Activated CD8-positive, alpha-beta memory T cell treated with anti-CD3 and anti-CD28 coated beads, Interleukin-2, amount 50 U/mL, for 1 hour (primary cell): ENCODE data around the gene CEL.
"Not testable (repeated sequence)": the region's sequence is repeated elsewhere in the genome, so short reads cannot be mapped to it uniquely, and the experiment has no call there.

Source experiments
- DNase-seq: peaks from one replicate; pipeline ENCODE4 v3.0.0-alpha.2; 2020; ENCODE audit errors: extremely low read depth

The CEL gene

DNA sequence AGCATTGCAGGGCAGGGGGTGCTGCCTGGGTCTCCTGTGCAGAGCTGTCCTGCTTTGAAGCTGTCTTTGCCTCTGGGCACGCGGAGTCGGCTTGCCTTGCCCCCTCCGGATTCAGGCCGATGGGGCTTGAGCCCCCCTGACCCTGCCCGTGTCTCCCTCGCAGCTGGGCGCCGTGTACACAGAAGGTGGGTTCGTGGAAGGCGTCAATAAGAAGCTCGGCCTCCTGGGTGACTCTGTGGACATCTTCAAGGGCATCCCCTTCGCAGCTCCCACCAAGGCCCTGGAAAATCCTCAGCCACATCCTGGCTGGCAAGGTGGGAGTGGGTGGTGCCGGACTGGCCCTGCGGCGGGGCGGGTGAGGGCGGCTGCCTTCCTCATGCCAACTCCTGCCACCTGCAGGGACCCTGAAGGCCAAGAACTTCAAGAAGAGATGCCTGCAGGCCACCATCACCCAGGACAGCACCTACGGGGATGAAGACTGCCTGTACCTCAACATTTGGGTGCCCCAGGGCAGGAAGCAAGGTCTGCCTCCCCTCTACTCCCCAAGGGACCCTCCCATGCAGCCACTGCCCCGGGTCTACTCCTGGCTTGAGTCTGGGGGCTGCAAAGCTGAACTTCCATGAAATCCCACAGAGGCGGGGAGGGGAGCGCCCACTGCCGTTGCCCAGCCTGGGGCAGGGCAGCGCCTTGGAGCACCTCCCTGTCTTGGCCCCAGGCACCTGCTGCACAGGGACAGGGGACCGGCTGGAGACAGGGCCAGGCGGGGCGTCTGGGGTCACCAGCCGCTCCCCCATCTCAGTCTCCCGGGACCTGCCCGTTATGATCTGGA is 2.7 kb downstream of the CEL start:
- DNase-seq = no peak

DNA sequence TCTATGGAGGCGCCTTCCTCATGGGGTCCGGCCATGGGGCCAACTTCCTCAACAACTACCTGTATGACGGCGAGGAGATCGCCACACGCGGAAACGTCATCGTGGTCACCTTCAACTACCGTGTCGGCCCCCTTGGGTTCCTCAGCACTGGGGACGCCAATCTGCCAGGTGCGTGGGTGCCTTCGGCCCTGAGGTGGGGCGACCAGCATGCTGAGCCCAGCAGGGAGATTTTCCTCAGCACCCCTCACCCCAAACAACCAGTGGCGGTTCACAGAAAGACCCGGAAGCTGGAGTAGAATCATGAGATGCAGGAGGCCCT is 3.2 kb downstream of the CEL start:
- DNase-seq = no peak

- no peak for DNase-seq
Observed at GRCh38 chr9:133066181-133066983, 4.6 kb downstream of the CEL start.

DNA sequence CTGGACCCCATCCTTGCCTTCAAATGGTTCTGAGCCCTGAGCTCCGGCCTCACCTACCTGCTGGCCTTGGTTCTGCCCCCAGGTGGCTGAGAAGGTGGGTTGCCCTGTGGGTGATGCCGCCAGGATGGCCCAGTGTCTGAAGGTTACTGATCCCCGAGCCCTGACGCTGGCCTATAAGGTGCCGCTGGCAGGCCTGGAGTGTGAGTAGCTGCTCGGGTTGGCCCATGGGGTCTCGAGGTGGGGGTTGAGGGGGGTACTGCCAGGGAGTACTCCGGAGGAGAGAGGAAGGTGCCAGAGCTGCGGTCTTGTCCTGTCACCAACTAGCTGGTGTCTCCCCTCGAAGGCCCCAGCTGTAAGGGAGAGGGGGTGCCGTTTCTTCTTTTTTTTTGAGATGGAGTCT is 5.2 kb downstream of the CEL start:
- no peak for DNase-seq

DNA sequence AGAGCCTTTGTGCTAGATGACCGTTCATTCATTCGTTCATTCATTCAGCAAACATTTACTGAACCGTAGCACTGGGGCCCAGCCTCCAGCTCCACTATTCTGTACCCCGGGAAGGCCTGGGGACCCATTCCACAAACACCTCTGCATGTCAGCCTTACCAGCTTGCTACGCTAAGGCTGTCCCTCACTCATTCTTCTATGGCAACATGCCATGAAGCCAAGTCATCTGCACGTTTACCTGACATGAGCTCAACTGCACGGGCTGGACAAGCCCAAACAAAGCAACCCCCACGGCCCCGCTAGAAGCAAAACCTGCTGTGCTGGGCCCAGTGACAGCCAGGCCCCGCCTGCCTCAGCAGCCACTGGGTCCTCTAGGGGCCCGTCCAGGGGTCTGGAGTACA is 6.0 kb downstream of the CEL start:
- DNase-seq = no peak

- DNase-seq = not testable (repeated sequence)
Observed at GRCh38 chr9:133068431-133068830, 6.7 kb downstream of the CEL start.

- not testable (repeated sequence) for DNase-seq
Observed at GRCh38 chr9:133070500-133070961, 8.8 kb downstream of the CEL start.

GRCh38 chr9:133070985-133071384 is 9.2 kb downstream of the CEL start:
- not testable (repeated sequence) for DNase-seq

- no peak for DNase-seq
Observed at GRCh38 chr9:133071484-133072150, 9.8 kb downstream of the CEL start.

- not testable (repeated sequence) for DNase-seq
Observed at GRCh38 chr9:133072210-133072609, 10.4 kb downstream of the CEL start.

GRCh38 chr9:133073086-133074014 is 11.6 kb downstream of the CEL start:
- DNase-seq = no peak

DNA sequence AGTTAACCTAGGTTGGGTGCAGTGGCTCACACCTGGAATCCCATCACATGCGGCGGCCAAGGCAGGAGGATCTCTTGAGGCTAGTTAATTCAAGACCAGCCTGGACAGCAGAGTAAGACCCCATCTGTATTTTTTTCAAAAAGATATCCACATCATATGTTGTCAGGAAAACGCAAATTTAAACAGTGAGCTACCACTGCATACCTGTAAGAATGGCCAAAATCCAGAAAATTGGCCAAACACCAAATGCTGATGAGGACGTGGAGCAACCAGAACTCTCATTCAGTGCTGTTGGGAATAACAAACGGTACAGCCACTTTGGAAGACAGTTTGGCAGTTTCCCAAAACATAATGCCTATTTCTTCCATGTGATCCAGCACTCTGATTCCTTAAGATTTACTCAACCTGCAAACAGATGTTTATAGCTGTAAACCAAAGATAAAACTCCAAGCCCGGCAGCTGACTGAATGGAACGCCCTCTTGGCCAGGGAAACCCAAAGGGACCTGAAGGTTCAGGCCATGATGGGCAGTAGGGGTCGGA is 12.4 kb downstream of the CEL start:
- DNase-seq = no peak

DNA sequence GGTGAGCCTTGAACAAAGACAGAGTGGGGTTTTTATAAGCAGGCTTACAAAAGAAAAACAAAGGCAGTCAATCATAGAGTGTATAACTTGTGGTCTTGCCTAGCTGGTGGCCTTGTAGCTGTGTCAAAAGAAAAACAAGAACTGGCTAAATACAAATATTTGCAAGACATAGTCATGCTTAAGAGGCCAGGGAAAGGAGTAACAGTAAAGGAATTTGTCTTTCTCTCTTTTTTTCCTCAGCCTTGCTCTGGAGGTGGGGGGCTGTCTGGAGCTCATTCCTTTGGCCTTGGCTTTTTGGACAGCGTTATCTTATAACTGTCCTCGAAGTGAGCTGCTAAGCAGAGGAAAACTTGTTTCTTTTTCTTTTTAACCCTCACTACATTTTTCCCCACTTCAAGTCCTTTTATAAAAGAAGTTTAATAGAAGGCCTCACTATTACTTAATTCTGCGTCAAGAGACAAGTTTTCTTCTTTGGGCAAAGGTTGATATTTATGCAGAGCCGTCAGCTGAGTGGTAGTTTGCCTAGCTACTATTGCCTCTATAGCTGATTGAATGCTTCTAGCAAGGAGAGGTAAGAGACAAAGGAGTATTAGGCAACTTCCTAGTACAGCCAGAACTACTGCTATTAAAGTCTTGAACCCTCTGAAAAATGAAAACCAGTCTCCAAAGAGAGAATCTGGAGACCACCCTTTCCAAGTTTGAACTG is 14.3 kb downstream of the CEL start:
- no peak for DNase-seq

DNA sequence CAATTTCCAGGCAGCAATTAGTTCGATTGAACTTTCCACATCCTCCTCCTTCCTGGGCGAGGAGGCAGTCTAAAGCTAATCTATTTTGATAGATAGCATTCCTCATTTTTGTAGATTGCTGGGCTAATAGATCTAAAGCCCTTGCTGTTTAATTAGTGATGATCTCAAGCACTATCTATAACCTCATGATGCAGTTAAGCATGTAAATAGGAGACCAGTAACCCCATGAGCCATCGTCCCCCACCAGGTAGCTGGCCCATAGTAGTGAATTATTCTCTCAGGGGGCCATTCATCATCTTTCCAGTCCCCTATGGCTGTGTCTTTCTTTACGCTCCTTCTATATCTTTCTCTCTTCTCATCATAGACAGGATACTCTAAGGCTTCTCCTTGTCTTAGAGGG is 14.9 kb downstream of the CEL start:
- DNase-seq = no peak

DNA sequence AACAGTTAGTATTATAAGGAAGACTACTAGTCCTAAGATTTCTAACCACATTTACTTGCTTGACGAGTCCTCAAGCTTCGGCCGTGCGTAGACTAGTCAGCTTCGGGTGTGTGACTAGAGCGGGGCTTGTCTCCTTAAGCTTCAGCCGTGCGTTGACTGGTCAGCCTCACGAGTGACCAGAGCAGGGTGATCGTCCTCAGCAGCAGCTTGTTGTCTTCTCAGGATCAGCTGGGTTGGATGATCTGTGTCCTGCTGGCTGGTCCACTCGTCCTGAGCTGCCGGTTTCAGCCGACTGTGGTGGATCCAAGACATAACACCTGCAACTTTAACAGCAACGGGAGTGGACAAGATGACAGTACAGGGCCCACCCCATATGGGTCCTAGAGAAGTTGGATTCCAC is 16.7 kb downstream of the CEL start:
- DNase-seq = no peak

GRCh38 chr9:133080161-133080560 is 18.4 kb downstream of the CEL start:
- DNase-seq = no peak

GRCh38 chr9:133080786-133081779 is 19.3 kb downstream of the CEL start:
- not testable (repeated sequence) for DNase-seq

DNA sequence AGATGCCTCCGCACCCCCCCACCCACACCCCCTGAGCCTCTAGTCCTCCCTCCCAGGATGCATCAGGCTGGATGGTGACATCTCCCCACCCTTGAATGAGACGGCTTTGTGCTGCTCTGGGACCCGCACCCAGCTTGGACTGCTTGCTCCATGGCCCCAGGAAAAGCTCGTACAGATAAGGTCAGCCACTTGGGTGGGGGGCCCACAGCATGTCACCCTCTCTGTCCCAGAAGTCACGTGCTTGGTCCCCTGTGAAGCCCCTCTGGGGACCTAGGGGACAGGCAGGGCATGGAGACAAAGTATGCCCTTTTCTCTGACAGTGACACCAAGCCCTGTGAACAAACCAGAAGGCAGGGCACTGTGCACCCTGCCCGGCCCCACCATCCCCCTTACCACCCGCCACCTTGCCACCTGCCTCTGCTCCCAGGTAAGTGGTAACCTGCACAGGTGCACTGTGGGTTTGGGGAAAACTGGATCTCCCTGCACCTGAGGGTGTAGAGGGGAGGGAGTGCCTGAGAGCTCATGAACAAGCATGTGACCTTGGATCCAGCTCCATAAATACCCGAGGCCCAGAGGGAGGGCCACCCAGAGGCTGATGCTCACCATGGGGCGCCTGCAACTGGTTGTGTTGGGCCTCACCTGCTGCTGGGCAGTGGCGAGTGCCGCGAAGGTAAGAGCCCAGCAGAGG is 20.3 kb downstream of the CEL start:
- not testable (repeated sequence) for DNase-seq

GRCh38 chr9:133083688-133084087 is 21.9 kb downstream of the CEL start:
- not testable (repeated sequence) for DNase-seq
